ENCODE measurements around the gene TMEM181.
"Not testable (repeated sequence)": the region's sequence is repeated elsewhere in the genome, so short reads cannot be mapped to it uniquely, and the experiment has no call there.

TMEM181 gene

DNA sequence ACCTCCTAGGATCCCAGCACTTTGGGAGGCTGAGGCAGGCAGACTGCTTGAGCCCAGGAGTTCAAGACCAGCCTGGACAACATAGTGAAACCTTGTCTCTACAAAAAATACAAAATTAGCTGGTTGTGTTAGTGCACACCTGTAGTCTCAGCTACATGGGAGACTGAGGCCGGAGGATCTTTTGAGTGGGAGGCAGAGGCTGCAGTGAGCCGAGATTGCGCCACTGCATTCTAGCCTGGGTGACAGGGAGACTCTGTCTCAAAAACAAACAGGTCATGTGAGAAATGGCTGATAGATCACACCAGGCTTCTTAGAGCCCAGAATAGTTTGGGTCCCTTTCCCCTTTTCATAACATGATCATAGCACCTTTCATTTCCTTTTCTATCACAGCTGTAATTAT, 2.8 kb upstream of the TMEM181 start:
- not testable (repeated sequence) for H3K36me3 ChIP-seq (ENCODE audit: control insufficient read depth, low read depth, low read length); H3K4me3 ChIP-seq (ENCODE audit: low read length); H3K9ac ChIP-seq (ENCODE audit: low read length); H3K27ac ChIP-seq (ENCODE audit: low read length); H3K4me1 ChIP-seq (ENCODE audit: control insufficient read depth, low read depth, low read length); H3K9me3 ChIP-seq (ENCODE audit: control insufficient read depth, low read depth, low read length); H3K27me3 ChIP-seq (ENCODE audit: control insufficient read depth, insufficient read depth, low read length)

DNA sequence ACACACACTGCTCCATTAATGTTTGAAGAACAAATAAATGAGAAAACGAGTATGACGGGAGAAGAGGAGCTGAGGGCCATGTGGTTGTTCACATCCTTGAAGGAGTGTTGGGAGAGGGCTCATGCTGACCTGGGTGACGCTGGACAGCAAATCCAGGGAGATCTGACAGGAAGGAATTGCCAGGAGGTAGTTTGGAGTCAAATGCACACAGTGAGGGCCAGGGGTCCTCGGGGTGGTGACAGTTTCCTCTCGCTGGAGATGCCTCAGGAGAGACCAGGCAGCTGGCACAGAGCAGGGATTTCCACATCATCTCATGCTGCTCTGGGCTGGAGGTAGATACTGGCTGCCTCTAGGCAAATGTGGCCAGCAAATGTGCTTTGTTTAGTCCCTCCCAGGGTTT, 2.0 kb upstream of the TMEM181 start:
- H3K9ac ChIP-seq (ENCODE audit: low read length), result no peak overlapping the region
- H3K36me3 ChIP-seq (ENCODE audit: control insufficient read depth, low read depth, low read length), result no peaks in the 10 kb centered on the region
- peaks cover 3% of the 10 kb centered on the region for H3K4me1 ChIP-seq (ENCODE audit: control insufficient read depth, low read depth, low read length)
- H3K27me3 ChIP-seq (ENCODE audit: control insufficient read depth, insufficient read depth, low read length), result no peaks in the 10 kb centered on the region
- H3K9me3 ChIP-seq (ENCODE audit: control insufficient read depth, low read depth, low read length), result no peaks in the 10 kb centered on the region
- no peak overlapping the region for H3K27ac ChIP-seq (ENCODE audit: low read length)
- H3K4me3 ChIP-seq (ENCODE audit: low read length), result no peak overlapping the region

GRCh38 chr6:158558415-158559306, 1.2 kb upstream of the TMEM181 start:
- no peaks in the 10 kb centered on the region for H3K27me3 ChIP-seq (ENCODE audit: control insufficient read depth, insufficient read depth, low read length)
- H3K4me1 ChIP-seq (ENCODE audit: control insufficient read depth, low read depth, low read length), result peaks cover 3% of the 10 kb centered on the region
- no peaks in the 10 kb centered on the region for H3K36me3 ChIP-seq (ENCODE audit: control insufficient read depth, low read depth, low read length)
- H3K27ac ChIP-seq (ENCODE audit: low read length), result no peak overlapping the region
- no peaks in the 10 kb centered on the region for H3K9me3 ChIP-seq (ENCODE audit: control insufficient read depth, low read depth, low read length)
- H3K4me3 ChIP-seq (ENCODE audit: low read length), result peak overlapping the region; percentile 84
- H3K9ac ChIP-seq (ENCODE audit: low read length), result no peak overlapping the region

DNA sequence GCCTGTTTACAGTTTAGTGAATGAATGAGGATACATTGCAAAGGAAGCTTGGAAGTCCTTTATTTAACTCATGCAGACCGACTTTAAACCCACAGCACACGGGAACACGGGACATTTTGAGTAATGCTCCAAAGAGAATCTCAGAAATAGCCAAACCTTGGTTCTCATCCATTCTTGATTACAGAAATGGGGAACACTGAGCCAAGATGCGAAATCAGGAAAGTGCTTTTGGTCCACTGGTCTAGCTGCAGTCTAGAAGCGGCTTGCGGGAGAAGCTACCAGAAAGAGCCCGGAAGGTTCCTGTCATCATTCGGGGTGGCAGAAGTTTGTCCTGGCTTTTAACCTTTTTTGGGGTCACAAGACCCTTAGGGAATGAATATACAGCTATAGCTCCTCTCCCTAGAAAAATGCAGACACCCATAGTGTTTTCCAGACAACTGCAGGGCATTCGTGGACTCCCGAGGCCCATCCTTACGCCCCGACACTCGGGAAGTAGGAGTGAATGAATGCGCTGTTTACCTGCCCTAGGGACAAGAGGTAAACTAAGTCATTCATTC, 475 bp upstream of the TMEM181 start:
- H3K9ac ChIP-seq (ENCODE audit: low read length), result peak overlapping the region; percentile 63
- H3K9me3 ChIP-seq (ENCODE audit: control insufficient read depth, low read depth, low read length), result no peaks in the 10 kb centered on the region
- H3K27ac ChIP-seq (ENCODE audit: low read length), result no peak overlapping the region
- no peaks in the 10 kb centered on the region for H3K36me3 ChIP-seq (ENCODE audit: control insufficient read depth, low read depth, low read length)
- no peaks in the 10 kb centered on the region for H3K27me3 ChIP-seq (ENCODE audit: control insufficient read depth, insufficient read depth, low read length)
- H3K4me1 ChIP-seq (ENCODE audit: control insufficient read depth, low read depth, low read length), result peaks cover 3% of the 10 kb centered on the region
- H3K4me3 ChIP-seq (ENCODE audit: low read length), result peak overlapping the region; percentile 84

GRCh38 chr6:158560836-158561320, 987 bp downstream of the TMEM181 start:
- Histone ChIP-seq H3K27ac (ENCODE audit: low read length) (no peak overlapping the region), H3K27me3 (ENCODE audit: control insufficient read depth, insufficient read depth, low read length) (no peaks in the 10 kb centered on the region), H3K4me3 (ENCODE audit: low read length) (peak overlapping the region; percentile 84), H3K9me3 (ENCODE audit: control insufficient read depth, low read depth, low read length) (no peaks in the 10 kb centered on the region), H3K4me1 (ENCODE audit: control insufficient read depth, low read depth, low read length) (peaks cover 3% of the 10 kb centered on the region), H3K9ac (ENCODE audit: low read length) (peak overlapping the region; percentile 78), H3K36me3 (ENCODE audit: control insufficient read depth, low read depth, low read length) (no peaks in the 10 kb centered on the region)

DNA sequence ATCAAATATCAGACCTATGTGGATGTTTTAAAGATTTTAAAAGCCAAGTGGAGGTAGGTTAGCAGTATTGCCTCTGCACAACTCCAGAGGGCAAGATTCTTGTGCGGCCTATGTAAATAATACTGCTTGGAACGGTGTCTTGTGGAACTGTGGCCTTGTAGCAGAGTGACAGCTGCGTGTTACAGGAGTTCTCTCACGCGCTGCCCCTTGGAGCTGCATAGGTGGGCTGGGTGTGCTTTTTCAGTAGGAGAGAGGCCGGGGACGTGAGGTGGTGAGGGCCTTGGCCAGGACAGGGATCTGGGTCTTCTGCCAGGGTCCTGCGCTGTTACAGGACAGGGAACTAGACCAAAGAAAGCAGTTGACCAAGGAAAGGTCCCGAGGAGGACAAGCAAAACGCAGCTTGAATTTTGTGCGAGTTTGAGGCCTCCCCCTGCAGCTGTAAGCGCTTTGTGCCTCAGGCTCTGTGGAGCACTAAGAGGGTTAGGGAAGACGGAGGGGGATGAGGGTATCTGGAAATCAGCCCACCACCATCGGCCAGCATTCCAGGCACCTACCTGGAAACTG, 1.5 kb downstream of the TMEM181 start:
- H3K9me3 ChIP-seq (ENCODE audit: control insufficient read depth, low read depth, low read length), result no peaks in the 10 kb centered on the region
- peaks cover 3% of the 10 kb centered on the region for H3K4me1 ChIP-seq (ENCODE audit: control insufficient read depth, low read depth, low read length)
- H3K27me3 ChIP-seq (ENCODE audit: control insufficient read depth, insufficient read depth, low read length), result no peaks in the 10 kb centered on the region
- no peak overlapping the region for H3K9ac ChIP-seq (ENCODE audit: low read length)
- peak overlapping the region; percentile 84 for H3K4me3 ChIP-seq (ENCODE audit: low read length)
- H3K36me3 ChIP-seq (ENCODE audit: control insufficient read depth, low read depth, low read length), result no peaks in the 10 kb centered on the region
- H3K27ac ChIP-seq (ENCODE audit: low read length), result no peak overlapping the region

- Histone ChIP-seq H3K27ac (ENCODE audit: low read length) (no peak overlapping the region), H3K9ac (ENCODE audit: low read length) (no peak overlapping the region), H3K36me3 (ENCODE audit: control insufficient read depth, low read depth, low read length) (no peaks in the 10 kb centered on the region), H3K27me3 (ENCODE audit: control insufficient read depth, insufficient read depth, low read length) (no peaks in the 10 kb centered on the region), H3K4me3 (ENCODE audit: low read length) (no peak overlapping the region), H3K4me1 (ENCODE audit: control insufficient read depth, low read depth, low read length) (peaks cover 3% of the 10 kb centered on the region), H3K9me3 (ENCODE audit: control insufficient read depth, low read depth, low read length) (no peaks in the 10 kb centered on the region)
Observed at GRCh38 chr6:158561938-158562337, 2.0 kb downstream of the TMEM181 start.

- H3K9ac ChIP-seq (ENCODE audit: low read length), result no peak overlapping the region
- peaks cover 5% of the 10 kb centered on the region for H3K4me1 ChIP-seq (ENCODE audit: control insufficient read depth, low read depth, low read length)
- H3K27ac ChIP-seq (ENCODE audit: low read length), result no peak overlapping the region
- H3K36me3 ChIP-seq (ENCODE audit: control insufficient read depth, low read depth, low read length), result no peaks in the 10 kb centered on the region
- H3K27me3 ChIP-seq (ENCODE audit: control insufficient read depth, insufficient read depth, low read length), result no peaks in the 10 kb centered on the region
- no peaks in the 10 kb centered on the region for H3K9me3 ChIP-seq (ENCODE audit: control insufficient read depth, low read depth, low read length)
- H3K4me3 ChIP-seq (ENCODE audit: low read length), result no peak overlapping the region
Observed at GRCh38 chr6:158564243-158565121, 4.6 kb downstream of the TMEM181 start.

- H3K9me3 ChIP-seq (ENCODE audit: control insufficient read depth, low read depth, low read length), result no peaks in the 10 kb centered on the region
- peaks cover 5% of the 10 kb centered on the region for H3K4me1 ChIP-seq (ENCODE audit: control insufficient read depth, low read depth, low read length)
- no peak overlapping the region for H3K9ac ChIP-seq (ENCODE audit: low read length)
- no peaks in the 10 kb centered on the region for H3K36me3 ChIP-seq (ENCODE audit: control insufficient read depth, low read depth, low read length)
- no peak overlapping the region for H3K27ac ChIP-seq (ENCODE audit: low read length)
- no peaks in the 10 kb centered on the region for H3K27me3 ChIP-seq (ENCODE audit: control insufficient read depth, insufficient read depth, low read length)
- H3K4me3 ChIP-seq (ENCODE audit: low read length), result no peak overlapping the region
Observed at GRCh38 chr6:158565122-158565429, 5.2 kb downstream of the TMEM181 start.

GRCh38 chr6:158565482-158566040, 5.7 kb downstream of the TMEM181 start:
- peaks cover 5% of the 10 kb centered on the region for H3K4me1 ChIP-seq (ENCODE audit: control insufficient read depth, low read depth, low read length)
- H3K27me3 ChIP-seq (ENCODE audit: control insufficient read depth, insufficient read depth, low read length), result no peaks in the 10 kb centered on the region
- H3K36me3 ChIP-seq (ENCODE audit: control insufficient read depth, low read depth, low read length), result no peaks in the 10 kb centered on the region
- no peak overlapping the region for H3K27ac ChIP-seq (ENCODE audit: low read length)
- H3K9ac ChIP-seq (ENCODE audit: low read length), result no peak overlapping the region
- H3K9me3 ChIP-seq (ENCODE audit: control insufficient read depth, low read depth, low read length), result no peaks in the 10 kb centered on the region
- no peak overlapping the region for H3K4me3 ChIP-seq (ENCODE audit: low read length)

DNA sequence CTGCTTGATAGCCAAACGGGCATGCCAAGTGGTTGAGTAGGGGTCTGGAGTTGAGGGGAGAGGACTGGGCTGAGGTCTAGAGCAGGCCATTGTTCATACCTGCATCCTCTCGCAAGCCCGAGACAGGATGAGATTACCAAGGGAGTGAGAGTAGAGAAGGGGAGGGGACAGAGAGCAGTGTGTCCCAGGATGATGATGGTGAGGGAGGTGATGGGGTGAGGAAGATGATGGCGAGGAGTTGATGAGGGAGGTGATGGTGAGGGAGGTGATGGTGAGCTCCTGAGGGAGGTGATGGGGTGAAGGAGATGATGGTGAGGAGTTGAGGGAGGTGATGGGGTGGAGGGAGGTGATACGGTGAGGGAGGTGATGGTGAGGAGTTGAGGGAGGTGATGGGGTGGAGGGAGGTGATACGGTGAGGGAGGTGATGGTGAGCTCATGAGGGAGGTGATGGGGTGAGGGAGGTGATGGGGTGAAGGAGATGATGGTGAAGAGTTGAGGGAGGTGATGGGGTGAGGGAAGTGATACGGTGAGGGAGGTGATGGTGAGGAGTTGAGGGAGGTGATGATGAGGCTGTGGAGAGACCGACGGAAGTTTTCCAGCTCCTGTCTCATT, 6.4 kb downstream of the TMEM181 start:
- Histone ChIP-seq H3K27me3 (ENCODE audit: control insufficient read depth, insufficient read depth, low read length) (no peaks in the 10 kb centered on the region), H3K27ac (ENCODE audit: low read length) (no peak overlapping the region), H3K4me1 (ENCODE audit: control insufficient read depth, low read depth, low read length) (peaks cover 5% of the 10 kb centered on the region), H3K36me3 (ENCODE audit: control insufficient read depth, low read depth, low read length) (no peaks in the 10 kb centered on the region), H3K9me3 (ENCODE audit: control insufficient read depth, low read depth, low read length) (no peaks in the 10 kb centered on the region), H3K4me3 (ENCODE audit: low read length) (no peak overlapping the region), H3K9ac (ENCODE audit: low read length) (no peak overlapping the region)
